Activated CD8-positive, alpha-beta memory T cell treated with anti-CD3 and anti-CD28 coated beads for 36 hours (primary cell): ENCODE data around the gene SHD. TPM values are rescaled to one million over a fixed set of nuclear protein-coding genes. Genes with fewer than 3 reads are reported as not detected.

Experiments used
- CTCF ChIA-PET: fragments of 350-600 bp; sonication (Branson Sonifier 250); formaldehyde crosslinking; loops from one replicate; lab custom pipeline; 2021; ENCODE audit warnings: antibody characterized with exemption; lab: Charles Lee
- POLR2A ChIA-PET: fragments of 350-600 bp; sonication (Branson Sonifier 250); formaldehyde crosslinking; loops from one replicate; lab custom pipeline; 2021; ENCODE audit warnings: antibody characterized with exemption; lab: Charles Lee
- total RNA-seq, 2 experiments: library from RNA; stranded (reverse); gene quantifications; one replicate each; pipeline ENCODE4 v1.2.3, GENCODE V29; 2021

SHD gene
- total RNA-seq, 2 experiments from 2014 or later = not detected

DNA sequence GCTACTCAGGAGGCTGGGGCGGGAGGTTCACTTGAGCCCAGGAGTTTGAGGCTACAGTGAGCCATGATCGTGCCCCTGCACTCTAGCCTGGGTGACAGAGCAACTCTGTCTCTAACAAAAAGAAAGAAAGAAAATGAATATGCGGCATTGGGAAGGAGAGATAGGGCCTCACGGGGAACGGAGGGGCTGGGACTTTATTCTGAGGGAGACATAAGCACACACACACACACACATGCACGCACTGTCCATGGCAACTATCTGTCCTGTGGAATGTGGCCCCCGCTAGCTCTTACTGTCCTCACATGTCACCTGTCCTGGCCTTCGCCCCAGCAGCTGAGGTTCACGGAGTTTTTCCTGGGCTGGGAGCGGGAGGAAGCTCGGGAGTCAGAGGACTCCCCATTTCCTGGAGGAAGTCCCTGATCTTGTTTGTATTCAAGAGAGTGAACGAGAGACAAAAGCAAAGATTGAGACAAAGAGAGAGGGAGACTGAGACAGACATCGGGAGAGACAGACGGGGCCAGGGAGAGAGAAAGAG, 58.9 kb downstream of the SHD start:
- POLR2A ChIA-PET = no interaction called here
- CTCF ChIA-PET = interaction anchor here (2.7 kb wide), 1 partner anchor 15 kb away, joined by 11 read pairs; no protein-coding TSS in a partner anchor

DNA sequence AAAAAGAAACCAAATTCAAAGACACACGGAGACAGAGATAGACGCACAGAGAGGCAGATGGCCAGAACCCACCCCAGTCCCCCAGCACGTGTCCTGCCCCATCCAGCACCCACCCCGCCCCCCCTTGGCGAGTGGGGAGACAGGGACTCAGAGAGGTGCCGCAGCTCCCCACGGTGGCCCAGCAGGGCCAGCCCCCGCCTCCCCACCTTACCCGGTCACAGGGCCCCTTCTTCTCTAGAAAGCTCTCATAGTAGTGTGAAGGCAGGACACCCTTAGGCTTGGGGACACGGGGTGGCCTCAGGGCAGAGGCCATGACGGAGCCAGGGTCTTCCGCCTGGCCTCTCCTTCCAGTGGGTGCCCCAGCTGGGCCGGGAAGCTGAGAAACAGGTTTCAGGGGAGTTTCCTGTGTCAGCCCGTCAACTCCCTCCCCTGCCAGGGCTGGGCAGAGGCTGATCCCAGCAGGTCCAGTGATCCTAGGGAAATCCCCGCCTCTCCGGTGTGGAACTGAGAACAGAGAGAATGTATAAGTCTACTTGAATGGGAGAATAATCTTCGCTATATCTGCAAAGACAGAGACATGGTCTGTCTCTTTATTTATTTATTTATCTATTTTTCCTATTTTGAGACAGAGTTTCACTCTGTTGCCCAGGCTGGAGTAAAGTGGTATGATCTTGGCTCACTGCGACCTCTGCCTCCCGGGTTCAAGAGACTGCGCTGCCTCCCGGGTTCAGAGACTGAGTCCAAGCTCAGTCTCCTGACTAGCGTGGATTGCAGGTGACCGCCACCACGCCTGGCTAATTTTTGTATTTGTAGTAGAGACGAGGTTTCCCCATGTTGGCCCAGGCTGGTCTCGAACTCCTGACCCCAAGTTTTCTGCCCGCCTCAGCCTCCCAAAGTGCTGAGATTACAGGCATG, 59.6 kb downstream of the SHD start, which contains the start of gene STAP2:
STAP2 (minus strand) TSS at position 387 of the 915 bp plus-strand sequence; CDS start at position 313, 74 bp downstream.
- POLR2A ChIA-PET = no interaction called here
- CTCF ChIA-PET = interaction anchor here (2.7 kb wide), 1 partner anchor 14 kb away, joined by 11 read pairs; no protein-coding TSS in a partner anchor

Other genes with a start within 250 kb of the SHD start
- gene ZBTB7A, start 212.4 kb upstream of the SHD start, total RNA-seq = 10 to 100 TPM; 41.9 to 42.4 TPM
- 100 to 1,000 TPM; 145 to 149 TPM for gene MAP2K2, start 155.1 kb upstream of the SHD start, total RNA-seq
- gene CREB3L3, start 125.6 kb upstream of the SHD start, total RNA-seq = not detected
- 10 to 100 TPM; 33.0 to 34.0 TPM for gene SIRT6, start 96.7 kb upstream of the SHD start, total RNA-seq
- gene ANKRD24, start 96.6 kb upstream of the SHD start, total RNA-seq = 1 to 10 TPM in 1 of 2 experiments, under 1 TPM in 1; 0.78 to 1.0 TPM
- 1 to 10 TPM; 8.4 to 9.7 TPM for gene EBI3, start 49.7 kb upstream of the SHD start, total RNA-seq
- 10 to 100 TPM; 29.7 to 35.1 TPM for gene YJU2, start 32.2 kb upstream of the SHD start, total RNA-seq
- 1 to 10 TPM; 7.6 to 7.7 TPM for gene TMIGD2, start 23.1 kb downstream of the SHD start, total RNA-seq
- 10 to 100 TPM; 16.3 to 19.9 TPM for gene FSD1, start 25.3 kb downstream of the SHD start, total RNA-seq
- 1 to 10 TPM; 6.2 to 7.5 TPM for gene STAP2, start 59.6 kb downstream of the SHD start, total RNA-seq
- 10 to 100 TPM; 18.0 to 20.1 TPM for gene MPND, start 64.3 kb downstream of the SHD start, total RNA-seq
- gene SH3GL1, start 121.3 kb downstream of the SHD start, total RNA-seq = 10 to 100 TPM; 37.1 to 41.5 TPM
- 10 to 100 TPM; 81.1 to 89.0 TPM for gene CHAF1A, start 123.4 kb downstream of the SHD start, total RNA-seq
- 10 to 100 TPM; 52.3 to 52.9 TPM for gene UBXN6, start 178.5 kb downstream of the SHD start, total RNA-seq
- gene HDGFL2, start 193.0 kb downstream of the SHD start, total RNA-seq = 10 to 100 TPM; 45.8 to 47.0 TPM
- not detected for gene PLIN4, start 239.2 kb downstream of the SHD start, total RNA-seq